ENCODE measurements around the gene HS1BP3. TPM values are rescaled to one million over a fixed set of nuclear protein-coding genes. Genes with fewer than 3 reads are reported as not detected.
A peak's percentile ranks its signal among the peaks of the same experiment; 100 is the strongest.

Gene HS1BP3
- total RNA-seq, 1 donor from 2014 or later: 23.8 TPM

DNA sequence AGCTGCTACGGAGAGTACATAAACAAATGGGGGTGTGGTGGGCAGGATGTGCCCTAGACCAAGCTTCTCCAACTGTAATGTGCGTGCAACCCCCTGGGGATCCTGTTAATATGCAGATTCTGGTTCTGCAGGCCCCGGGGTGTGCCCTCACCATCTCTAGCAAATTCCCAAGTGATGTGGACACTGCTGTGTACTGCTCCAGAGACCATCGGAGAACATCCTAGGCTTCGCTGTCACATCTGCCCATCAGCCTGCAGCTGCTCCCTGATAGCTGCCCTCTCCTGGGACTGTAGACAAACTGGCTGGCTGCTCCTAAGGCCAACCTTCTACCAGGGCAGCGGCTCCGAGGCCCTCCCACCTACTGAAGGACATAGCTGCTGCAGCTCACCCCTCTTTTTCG lies 3.2 kb downstream of the HS1BP3 start:
- Mint-ChIP-seq H3K4me3 (ENCODE audit: unreplicated experiment) (peak overlapping the region; percentile 47), H3K27ac (ENCODE audit: unreplicated experiment) (no peak overlapping the region), H3K36me3 (ENCODE audit: unreplicated experiment) (no peaks in the 10 kb centered on the region), H3K4me1 (ENCODE audit: low read depth, unreplicated experiment) (peaks cover 30% of the 10 kb centered on the region), H3K27me3 (ENCODE audit: unreplicated experiment) (peaks cover 13% of the 10 kb centered on the region), H3K9me3 (ENCODE audit: unreplicated experiment) (peaks cover 8% of the 10 kb centered on the region)
- DNase-seq: peak; percentile 55
- TF ChIP-seq, protein P1, sequence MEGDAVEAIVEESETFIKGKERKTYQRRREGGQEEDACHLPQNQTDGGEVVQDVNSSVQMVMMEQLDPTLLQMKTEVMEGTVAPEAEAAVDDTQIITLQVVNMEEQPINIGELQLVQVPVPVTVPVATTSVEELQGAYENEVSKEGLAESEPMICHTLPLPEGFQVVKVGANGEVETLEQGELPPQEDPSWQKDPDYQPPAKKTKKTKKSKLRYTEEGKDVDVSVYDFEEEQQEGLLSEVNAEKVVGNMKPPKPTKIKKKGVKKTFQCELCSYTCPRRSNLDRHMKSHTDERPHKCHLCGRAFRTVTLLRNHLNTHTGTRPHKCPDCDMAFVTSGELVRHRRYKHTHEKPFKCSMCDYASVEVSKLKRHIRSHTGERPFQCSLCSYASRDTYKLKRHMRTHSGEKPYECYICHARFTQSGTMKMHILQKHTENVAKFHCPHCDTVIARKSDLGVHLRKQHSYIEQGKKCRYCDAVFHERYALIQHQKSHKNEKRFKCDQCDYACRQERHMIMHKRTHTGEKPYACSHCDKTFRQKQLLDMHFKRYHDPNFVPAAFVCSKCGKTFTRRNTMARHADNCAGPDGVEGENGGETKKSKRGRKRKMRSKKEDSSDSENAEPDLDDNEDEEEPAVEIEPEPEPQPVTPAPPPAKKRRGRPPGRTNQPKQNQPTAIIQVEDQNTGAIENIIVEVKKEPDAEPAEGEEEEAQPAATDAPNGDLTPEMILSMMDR (IDR thresholded peaks at IDR 0.05; ENCODE audit: partially characterized antibody, unreplicated experiment): no peak

DNA sequence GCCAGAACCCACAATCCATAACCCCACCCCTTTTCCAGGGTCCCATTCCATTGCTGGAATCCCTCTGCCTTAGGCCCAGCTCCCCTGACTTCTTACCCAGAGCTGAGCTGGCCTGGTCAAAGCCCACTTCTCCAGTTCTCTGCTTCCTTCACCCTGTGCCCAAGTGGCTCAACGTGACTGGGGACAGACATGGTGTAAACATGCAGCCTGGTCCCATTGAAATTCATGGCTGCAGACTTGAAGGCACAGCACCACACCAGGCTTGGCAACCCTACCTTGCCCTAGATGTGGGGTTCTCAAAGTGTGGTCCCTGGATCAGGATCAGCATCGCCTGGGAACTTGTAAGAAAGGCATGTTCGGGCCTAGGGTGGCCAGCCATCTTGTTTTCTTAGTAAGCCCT lies 3.7 kb downstream of the HS1BP3 start:
- no peak for DNase-seq
- Mint-ChIP-seq H3K27me3 (ENCODE audit: unreplicated experiment) (peaks cover 13% of the 10 kb centered on the region), H3K4me3 (ENCODE audit: unreplicated experiment) (peak overlapping the region; percentile 47), H3K36me3 (ENCODE audit: unreplicated experiment) (no peaks in the 10 kb centered on the region), H3K9me3 (ENCODE audit: unreplicated experiment) (peaks cover 8% of the 10 kb centered on the region), H3K27ac (ENCODE audit: unreplicated experiment) (no peak overlapping the region), H3K4me1 (ENCODE audit: low read depth, unreplicated experiment) (peaks cover 31% of the 10 kb centered on the region)
- TF ChIP-seq, protein P1 (IDR thresholded peaks at IDR 0.05; ENCODE audit: partially characterized antibody, unreplicated experiment): no peak

DNA sequence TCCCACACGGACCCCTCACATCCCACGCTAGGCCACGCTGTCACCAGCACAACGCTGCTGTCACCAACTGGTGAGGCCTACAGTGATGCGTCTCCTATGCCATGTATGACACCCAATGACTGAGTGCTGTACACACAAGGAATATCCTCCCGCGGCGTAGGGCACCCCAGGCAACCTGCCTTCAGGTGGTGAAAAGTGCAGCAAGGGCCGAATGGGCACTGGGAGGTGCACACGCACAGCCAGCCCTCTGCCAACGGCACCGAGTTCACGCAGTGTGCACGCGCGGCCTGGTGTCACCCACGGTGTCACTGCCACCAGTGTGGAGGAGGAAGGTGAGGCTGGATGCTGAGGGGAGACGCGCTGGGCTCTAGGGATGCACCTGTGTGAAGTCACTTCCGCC lies 4.5 kb downstream of the HS1BP3 start:
- DNase-seq: no peak
- Mint-ChIP-seq H3K27me3 (ENCODE audit: unreplicated experiment) (peaks cover 13% of the 10 kb centered on the region), H3K9me3 (ENCODE audit: unreplicated experiment) (peaks cover 8% of the 10 kb centered on the region), H3K27ac (ENCODE audit: unreplicated experiment) (no peak overlapping the region), H3K4me1 (ENCODE audit: low read depth, unreplicated experiment) (peaks cover 38% of the 10 kb centered on the region), H3K4me3 (ENCODE audit: unreplicated experiment) (no peak overlapping the region), H3K36me3 (ENCODE audit: unreplicated experiment) (no peaks in the 10 kb centered on the region)
- TF ChIP-seq, protein P1 (IDR thresholded peaks at IDR 0.05; ENCODE audit: partially characterized antibody, unreplicated experiment): no peak

DNA sequence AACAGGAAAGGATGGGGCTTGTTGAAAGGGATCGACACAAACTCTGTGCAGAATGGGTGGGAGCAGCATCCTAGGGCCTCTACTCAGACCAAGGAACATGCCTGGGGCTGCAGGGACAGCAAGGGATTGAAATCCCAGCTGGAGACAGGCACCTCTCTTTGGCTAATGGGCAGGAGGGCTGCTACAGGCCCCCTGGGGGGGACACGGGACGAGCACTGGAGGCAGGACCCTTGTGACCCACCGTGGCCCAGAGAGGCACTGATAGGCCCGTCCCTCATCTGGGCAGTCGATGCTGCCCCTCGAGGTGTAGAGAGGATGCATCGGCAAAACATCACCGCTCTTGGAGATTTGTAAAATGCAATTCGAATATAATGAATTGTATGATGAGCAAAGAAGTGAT lies 5.1 kb downstream of the HS1BP3 start:
- peaks cover 44% of the 10 kb centered on the region for H3K4me1 Mint-ChIP-seq (ENCODE audit: low read depth, unreplicated experiment)
- no peak overlapping the region for H3K4me3 Mint-ChIP-seq (ENCODE audit: unreplicated experiment)
- no peak overlapping the region for H3K27ac Mint-ChIP-seq (ENCODE audit: unreplicated experiment)
- no peaks in the 10 kb centered on the region for H3K36me3 Mint-ChIP-seq (ENCODE audit: unreplicated experiment)
- peaks cover 8% of the 10 kb centered on the region for H3K9me3 Mint-ChIP-seq (ENCODE audit: unreplicated experiment)
- DNase-seq: no peak
- H3K27me3 Mint-ChIP-seq (ENCODE audit: unreplicated experiment): peaks cover 13% of the 10 kb centered on the region
- TF ChIP-seq, protein P1 (IDR thresholded peaks at IDR 0.05; ENCODE audit: partially characterized antibody, unreplicated experiment): no peak

DNA sequence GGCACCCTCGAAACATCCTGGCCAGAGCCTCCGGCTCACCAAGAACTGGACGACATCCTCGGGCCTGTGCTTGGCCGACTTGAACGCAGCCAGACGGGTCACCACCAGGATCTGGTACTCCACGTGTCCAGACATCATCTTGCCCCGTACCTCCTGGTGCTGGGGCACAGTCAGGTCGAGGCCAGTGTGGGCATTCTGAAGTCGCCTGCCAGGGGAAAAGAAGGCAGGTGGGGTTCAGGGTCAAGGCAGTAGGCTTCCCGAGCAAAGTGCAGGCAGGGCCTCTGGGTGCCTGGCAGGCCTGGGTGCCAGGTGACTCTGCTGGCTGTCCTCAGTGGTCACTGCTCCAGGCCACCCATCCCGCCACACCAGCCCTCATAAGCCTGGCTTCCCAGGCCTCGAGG lies 5.6 kb downstream of the HS1BP3 start:
- H3K9me3 Mint-ChIP-seq (ENCODE audit: unreplicated experiment): peaks cover 8% of the 10 kb centered on the region
- no peak overlapping the region for H3K27ac Mint-ChIP-seq (ENCODE audit: unreplicated experiment)
- H3K4me3 Mint-ChIP-seq (ENCODE audit: unreplicated experiment): no peak overlapping the region
- H3K27me3 Mint-ChIP-seq (ENCODE audit: unreplicated experiment): peaks cover 11% of the 10 kb centered on the region
- DNase-seq: no peak
- TF ChIP-seq, protein P1 (IDR thresholded peaks at IDR 0.05; ENCODE audit: partially characterized antibody, unreplicated experiment): no peak
- no peaks in the 10 kb centered on the region for H3K36me3 Mint-ChIP-seq (ENCODE audit: unreplicated experiment)
- peaks cover 42% of the 10 kb centered on the region for H3K4me1 Mint-ChIP-seq (ENCODE audit: low read depth, unreplicated experiment)

Measured in glutamatergic neuron (in vitro differentiated cells).